GM06990 (cell line): ENCODE measurements around the gene C4A.
"Not testable (repeated sequence)": the region's sequence is repeated elsewhere in the genome, so short reads cannot be mapped to it uniquely, and the experiment has no call there.

Source experiments
- DNase-seq: peaks from one replicate; pipeline ENCODE4 v3.0.0-alpha.2; 2011; ENCODE audit not compliant: insufficient read length; ENCODE audit errors: extremely low read depth
- H3K27me3 ChIP-seq: replicated peaks from 2 replicates; pipeline ENCODE4 v1.6.0; 2011; ENCODE audit warnings: low read length; ENCODE audit not compliant: control insufficient read depth, insufficient read depth
- H3K36me3 ChIP-seq: 2 replicates; pipeline ENCODE4 v1.5.1; 2011; ENCODE audit warnings: low read length; ENCODE audit not compliant: control insufficient read depth, insufficient read depth
- H3K4me3 ChIP-seq: replicated peaks from 2 replicates; pipeline ENCODE4 v1.5.1; 2011; ENCODE audit warnings: low read depth, mild to moderate bottlenecking, control low read depth, low read length
- TF ChIP-seq, protein P1 (sequence below): IDR thresholded peaks from 2 replicates; pipeline ENCODE4 v1.5.1; 2011; ENCODE audit warnings: low read length, control low read depth, mild to moderate bottlenecking, inconsistent platforms; ENCODE audit not compliant: insufficient read depth, poor library complexity, severe bottlenecking

The C4A gene

DNA sequence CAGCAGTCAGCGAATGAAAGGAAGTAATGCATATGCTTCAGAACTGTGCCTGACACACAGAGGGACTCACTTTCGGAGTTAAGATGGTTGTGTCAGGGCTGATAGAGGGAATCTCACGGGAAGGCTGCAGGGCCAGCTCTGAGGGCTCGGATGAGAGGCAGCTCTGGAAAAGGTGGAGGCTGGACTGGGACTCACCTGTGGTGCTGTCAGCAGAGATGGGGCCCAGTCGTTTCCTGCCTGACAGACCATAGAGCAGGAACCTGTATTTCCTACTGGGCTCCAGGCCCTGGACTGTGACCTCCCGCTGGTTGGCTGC lies 65.6 kb downstream of the C4A start:
- DNase-seq: no peak
- Histone ChIP-seq H3K36me3 (no peaks in the 10 kb centered on the region), H3K27me3 (no peaks in the 10 kb centered on the region; the same call in 1 of the 2 replicates), H3K4me3 (no peak overlapping the region)
- TF ChIP-seq, protein P1, sequence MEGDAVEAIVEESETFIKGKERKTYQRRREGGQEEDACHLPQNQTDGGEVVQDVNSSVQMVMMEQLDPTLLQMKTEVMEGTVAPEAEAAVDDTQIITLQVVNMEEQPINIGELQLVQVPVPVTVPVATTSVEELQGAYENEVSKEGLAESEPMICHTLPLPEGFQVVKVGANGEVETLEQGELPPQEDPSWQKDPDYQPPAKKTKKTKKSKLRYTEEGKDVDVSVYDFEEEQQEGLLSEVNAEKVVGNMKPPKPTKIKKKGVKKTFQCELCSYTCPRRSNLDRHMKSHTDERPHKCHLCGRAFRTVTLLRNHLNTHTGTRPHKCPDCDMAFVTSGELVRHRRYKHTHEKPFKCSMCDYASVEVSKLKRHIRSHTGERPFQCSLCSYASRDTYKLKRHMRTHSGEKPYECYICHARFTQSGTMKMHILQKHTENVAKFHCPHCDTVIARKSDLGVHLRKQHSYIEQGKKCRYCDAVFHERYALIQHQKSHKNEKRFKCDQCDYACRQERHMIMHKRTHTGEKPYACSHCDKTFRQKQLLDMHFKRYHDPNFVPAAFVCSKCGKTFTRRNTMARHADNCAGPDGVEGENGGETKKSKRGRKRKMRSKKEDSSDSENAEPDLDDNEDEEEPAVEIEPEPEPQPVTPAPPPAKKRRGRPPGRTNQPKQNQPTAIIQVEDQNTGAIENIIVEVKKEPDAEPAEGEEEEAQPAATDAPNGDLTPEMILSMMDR: no peak

DNA sequence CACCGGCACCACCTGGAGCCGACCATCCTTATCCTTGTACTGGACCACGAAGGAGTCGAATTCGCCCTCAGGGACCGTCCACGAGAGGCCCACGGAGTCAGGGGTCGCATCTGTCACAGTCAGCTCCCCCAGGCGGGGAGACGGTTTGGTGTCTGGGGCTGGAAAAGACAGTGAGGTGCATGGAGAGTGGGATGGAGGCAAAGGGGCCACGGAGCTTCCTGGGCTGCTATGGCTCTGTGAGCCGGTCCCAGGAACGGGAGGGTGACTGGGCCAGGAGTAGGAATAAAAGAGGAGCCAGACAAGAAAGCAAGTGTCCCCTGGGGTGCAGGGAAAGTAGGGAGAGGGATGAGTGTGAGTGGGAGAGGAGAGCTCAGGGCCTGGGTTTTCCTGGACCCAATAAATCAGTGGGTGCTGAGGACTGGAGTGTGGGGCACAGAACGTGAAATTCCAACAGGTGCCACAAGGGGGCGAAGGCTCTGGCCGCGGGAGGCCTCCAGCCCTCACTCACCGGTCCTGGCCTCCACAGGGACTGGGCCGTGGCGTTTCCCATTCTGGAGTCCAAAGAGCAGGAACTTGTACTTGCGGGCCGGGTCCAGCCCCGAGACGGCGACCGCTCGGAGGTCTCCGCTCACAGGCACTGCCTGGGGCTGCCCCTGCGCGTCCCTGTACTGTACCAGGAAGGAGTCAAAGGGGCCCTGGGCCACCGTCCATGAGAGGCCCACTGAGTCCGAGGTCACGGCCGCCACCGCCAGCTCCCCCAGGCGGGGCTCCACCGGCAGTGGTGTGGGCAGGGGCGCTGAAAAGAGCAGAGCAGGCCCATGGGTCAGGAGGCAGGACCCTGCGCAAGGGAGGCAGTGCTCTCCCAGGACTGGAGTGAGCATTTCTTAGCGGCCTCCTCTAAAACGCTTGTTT lies 66.3 kb downstream of the C4A start:
- H3K27me3 ChIP-seq: peaks cover 1% of the 10 kb centered on the region
- peak; percentile 43 for DNase-seq
- no peaks in the 10 kb centered on the region for H3K36me3 ChIP-seq
- H3K4me3 ChIP-seq: no peak overlapping the region
- TF ChIP-seq, protein P1: peak; percentile 89

DNA sequence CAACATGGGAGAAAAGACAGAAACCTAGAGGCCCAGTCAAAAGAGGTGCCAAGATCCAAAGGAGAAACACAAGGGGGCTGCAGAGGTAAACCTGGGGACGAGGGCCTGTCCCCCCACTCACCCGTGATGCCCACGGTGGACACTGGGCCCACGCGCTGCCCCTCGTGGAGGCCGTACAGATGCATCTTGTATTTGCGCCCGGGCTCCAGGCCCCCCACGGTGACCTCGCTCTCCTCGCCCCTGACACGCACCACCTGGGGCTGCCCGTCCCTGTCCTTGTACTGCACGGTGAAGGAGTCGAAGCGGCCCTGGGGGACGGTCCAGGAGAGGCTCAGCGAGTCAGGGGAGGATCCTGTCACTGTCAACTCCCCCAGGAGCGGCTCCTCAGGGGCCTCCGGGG lies 67.3 kb downstream of the C4A start:
- H3K36me3 ChIP-seq, H3K27me3 ChIP-seq, DNase-seq, H3K4me3 ChIP-seq: not testable (repeated sequence)

DNA sequence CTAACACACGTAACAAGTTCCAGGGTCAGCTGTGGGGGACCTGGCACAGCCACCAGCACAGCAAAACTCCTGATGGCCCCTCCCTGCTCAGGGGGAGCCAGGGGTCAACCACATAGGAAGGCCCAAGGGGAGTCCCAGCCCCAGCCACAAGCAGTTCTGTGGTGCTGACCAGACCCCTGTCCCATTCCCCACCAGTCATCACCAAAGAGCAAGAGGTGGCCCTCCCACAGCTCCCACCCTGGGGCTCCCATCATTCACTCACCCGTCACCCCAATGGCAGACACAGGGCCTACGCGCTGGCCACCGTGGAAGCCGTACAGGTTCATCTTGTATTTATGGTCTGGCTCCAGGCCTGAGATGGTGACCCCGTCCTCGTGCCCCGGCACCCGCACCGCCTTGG lies 67.9 kb downstream of the C4A start:
- not testable (repeated sequence) for H3K36me3 ChIP-seq, DNase-seq, H3K27me3 ChIP-seq, H3K4me3 ChIP-seq

DNA sequence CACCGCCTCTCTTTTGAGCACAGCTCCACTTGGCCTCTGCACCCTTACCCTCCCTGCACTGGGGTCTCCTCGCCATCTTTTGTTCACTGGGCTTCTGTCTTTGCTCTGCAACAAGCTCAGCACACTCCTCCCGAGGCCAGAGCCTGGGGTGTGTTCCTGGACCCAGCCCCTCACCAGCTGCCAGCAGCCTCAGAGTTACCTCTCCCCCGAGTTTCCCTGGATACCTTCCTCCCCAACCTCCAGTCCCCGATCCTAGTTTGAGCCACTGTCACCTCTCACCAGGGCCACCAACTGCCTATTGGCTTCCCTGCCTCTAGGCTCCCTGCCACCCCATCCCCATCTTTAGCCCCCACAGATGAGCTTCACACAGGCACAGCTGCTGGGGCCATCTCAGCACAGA lies 68.7 kb downstream of the C4A start:
- no peaks in the 10 kb centered on the region for H3K36me3 ChIP-seq
- peaks cover 1% of the 10 kb centered on the region for H3K27me3 ChIP-seq
- DNase-seq: no peak
- TF ChIP-seq, protein P1: no peak
- H3K4me3 ChIP-seq: no peak overlapping the region
